ENCODE data around the gene EN2. TPM values are rescaled to one million over a fixed set of nuclear protein-coding genes. Genes with fewer than 3 reads are reported as not detected.

Gene EN2
- polyA plus RNA-seq, 12 donors: 0.35 to 1.1 (median 0.80) TPM; not detected in 2

GRCh38 chr7:155484483-155485399 lies 26.8 kb downstream of the EN2 start:
- no peak for DNase-seq

GRCh38 chr7:155486783-155487508 lies 29.0 kb downstream of the EN2 start:
- DNase-seq: no peak

GRCh38 chr7:155487509-155488482 lies 29.9 kb downstream of the EN2 start:
- no peak for DNase-seq

DNA sequence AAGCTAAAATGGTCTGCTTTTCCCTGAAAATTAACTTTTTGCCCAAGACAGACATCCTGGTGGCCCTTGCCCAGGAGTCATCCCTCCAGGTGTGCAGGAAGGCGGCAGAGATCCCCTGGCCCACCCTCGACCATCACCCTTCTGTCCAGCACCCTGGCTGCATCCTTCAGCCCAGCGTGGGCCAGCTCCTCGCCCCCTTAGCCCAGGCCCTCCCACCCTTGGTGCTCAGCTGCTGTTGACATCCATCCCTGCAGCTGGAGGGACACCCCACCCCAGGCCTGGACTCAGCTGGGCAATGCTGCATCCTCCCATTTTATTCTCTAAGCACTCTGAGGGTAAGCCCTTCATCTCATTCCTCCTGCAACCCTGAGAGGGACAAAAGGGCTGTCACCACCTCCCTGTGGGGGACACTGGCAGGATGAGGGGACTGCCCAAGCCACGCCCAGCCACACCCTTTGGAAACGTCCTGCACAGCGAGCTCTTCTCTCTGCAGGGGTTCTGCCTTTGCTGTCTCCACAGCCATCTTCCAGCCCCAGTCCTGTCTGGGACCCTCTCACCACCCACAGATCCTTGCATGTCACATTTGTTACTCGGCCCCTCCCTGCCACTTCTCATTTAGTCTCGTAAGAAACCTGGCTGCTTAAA lies 30.7 kb downstream of the EN2 start:
- no peak for DNase-seq

GRCh38 chr7:155489158-155489840 lies 31.4 kb downstream of the EN2 start:
- no peak for DNase-seq

- DNase-seq: no peak
Observed at GRCh38 chr7:155489862-155490696, 32.1 kb downstream of the EN2 start.

DNA sequence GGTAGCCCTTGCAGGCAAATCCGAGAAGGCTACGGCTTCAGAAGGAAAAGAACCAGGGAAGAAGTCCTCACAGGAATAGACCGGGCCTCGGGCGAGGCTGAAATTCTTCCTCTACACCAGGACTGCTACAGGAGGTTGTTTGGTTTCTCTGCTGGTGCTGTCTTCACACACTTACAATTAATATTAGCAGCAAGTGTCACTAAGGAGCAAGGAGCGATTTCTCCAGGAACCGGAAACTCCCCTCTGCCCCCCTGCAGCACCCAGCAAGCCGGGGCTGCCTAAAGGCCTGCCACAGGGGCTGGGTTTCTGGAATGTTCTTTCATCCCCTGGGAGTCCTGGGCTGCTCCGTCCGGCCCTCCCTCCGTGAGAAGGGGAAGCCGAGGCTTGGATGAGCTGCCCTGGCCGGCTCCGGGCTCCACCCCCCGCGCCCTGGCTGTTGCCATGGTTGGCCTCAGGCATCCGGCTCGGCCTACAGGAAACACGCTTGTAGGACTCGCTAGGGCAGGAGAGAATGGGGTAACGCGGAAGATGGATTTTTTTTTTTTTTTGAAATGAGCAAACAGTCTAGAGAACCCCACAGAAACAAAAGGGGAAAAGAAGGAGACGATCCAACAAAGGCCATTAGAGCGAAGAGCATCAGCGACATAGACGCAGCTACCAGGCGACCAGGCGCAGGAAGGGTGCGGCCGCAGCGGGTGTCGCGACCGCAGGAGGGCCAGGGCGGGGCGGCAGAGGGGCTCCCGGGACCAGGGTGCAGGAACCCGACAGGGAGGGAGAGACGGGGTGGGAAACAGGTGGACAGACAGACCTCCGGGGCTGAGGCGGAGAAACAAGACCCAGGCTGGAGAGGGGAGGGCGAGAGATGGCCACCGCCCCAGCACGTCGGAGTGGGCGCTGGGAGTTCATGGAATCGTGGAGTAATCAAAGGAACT lies 33.0 kb downstream of the EN2 start:
- DNase-seq: no peak

GRCh38 chr7:155491812-155492211 lies 33.9 kb downstream of the EN2 start:
- DNase-seq: no peak

- DNase-seq: no peak
Observed at GRCh38 chr7:155493744-155494538, 36.0 kb downstream of the EN2 start.

GRCh38 chr7:155494551-155494950 lies 36.6 kb downstream of the EN2 start:
- no peak for DNase-seq

GRCh38 chr7:155495440-155496248 lies 37.7 kb downstream of the EN2 start:
- no peak for DNase-seq

GRCh38 chr7:155496267-155497005 lies 38.5 kb downstream of the EN2 start:
- no peak for DNase-seq

- no peak for DNase-seq
Observed at GRCh38 chr7:155497149-155497901, 39.4 kb downstream of the EN2 start.

GRCh38 chr7:155505422-155505793 lies 47.5 kb downstream of the EN2 start:
- no peak for DNase-seq

DNA sequence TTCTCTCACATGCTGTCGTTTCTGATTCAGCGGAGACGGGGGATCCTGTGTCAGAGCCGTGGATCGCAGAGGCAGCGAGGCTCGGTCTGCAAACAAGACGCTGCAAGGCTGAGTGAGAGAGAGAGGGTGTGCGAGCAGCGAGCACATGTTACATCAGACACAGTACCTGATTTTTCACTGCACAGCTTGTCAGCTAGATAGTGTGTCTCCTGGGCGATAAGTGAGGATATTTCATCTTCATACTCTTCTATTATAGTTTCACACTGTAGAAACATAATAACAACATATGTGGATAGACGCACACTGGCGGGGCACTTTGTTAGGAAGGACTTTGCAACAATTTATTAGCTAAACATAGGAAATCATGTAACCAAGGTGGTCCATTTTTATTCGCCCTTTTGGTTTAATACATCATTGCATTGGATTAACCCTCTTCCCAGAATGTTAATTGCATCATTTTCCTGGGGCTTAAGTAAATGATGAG lies 49.0 kb downstream of the EN2 start:
- DNase-seq: no peak

All from muscle of arm (tissue), 12 donors.